GM11168 (cell line): ENCODE measurements around the gene BEX3.
"Not testable (repeated sequence)": the region's sequence is repeated elsewhere in the genome, so short reads cannot be mapped to it uniquely, and the experiment has no call there.

Experiments
- in situ Hi-C: fragments of 300-500 bp; cut with MboI; formaldehyde crosslinking; loops from one replicate; pipeline ENCODE4 v1.12.0; 2022; ENCODE audit warnings: low sequenced_read_pairs; ENCODE audit not compliant: unreplicated experiment

BEX3 gene

GRCh38 chrX:103376118-103376978, at the start of gene BEX3:
Gene BEX3, plus strand, starts transcription at chrX:103376538. Its CDS starts 984 bp downstream, at chrX:103377522.
- in situ Hi-C loops = no loop called here

DNA sequence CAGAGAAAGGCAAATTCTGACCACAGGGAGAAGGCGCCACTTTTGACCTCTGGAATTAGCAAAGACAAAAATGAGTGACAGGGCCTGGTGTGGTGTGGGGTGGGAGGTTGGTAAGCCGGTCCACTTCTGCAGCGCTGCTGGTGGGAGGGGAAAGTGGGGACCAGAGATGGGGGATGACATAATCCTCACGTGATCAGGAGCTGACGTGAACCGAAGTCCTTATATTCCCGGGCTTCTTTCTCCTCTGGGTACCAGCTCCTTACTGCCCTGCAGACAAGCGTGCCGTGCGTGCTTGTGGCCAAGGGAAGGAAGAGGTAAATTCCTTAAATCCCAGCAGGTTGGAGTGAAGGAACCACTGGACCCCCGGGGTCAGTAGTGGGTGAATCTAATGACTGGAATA, 46.3 kb upstream of the BEX3 start, which contains the start of gene TCEAL7:
Gene TCEAL7 (plus strand): TSS at position 249 of the 400 bp plus-strand sequence. CDS start 1,165 bp downstream, outside the sequence.
- in situ Hi-C loops = loop anchor here (25.0 kb wide), 1 partner anchor 132 kb away; no protein-coding TSS in a partner anchor

GRCh38 chrX:103330681-103331288, 45.6 kb upstream of the BEX3 start:
- in situ Hi-C loops = loop anchor here (25.0 kb wide), 1 partner anchor 132 kb away; no protein-coding TSS in a partner anchor

DNA sequence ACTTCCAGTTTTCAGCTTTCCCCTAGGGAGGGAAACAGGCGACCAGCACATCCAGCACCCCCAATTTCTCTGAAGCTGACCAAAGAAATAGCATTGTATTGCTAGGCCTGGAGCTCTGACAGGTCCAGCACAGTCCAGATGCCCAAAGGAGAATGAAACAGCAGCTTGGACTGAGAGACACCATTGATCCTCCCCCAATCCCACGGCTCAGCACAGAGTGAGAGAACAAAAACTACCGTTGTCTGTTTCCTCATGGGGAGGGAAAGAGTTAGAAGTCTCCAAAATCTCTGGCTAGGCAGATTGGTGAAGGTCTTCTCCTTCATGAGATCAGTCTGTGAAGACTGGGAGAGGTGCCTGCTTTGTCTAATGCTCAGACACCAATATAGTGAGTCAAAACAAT, 37.7 kb upstream of the BEX3 start:
- in situ Hi-C loops = loop anchor here (25.0 kb wide), 1 partner anchor 124 kb away; no protein-coding TSS in a partner anchor

DNA sequence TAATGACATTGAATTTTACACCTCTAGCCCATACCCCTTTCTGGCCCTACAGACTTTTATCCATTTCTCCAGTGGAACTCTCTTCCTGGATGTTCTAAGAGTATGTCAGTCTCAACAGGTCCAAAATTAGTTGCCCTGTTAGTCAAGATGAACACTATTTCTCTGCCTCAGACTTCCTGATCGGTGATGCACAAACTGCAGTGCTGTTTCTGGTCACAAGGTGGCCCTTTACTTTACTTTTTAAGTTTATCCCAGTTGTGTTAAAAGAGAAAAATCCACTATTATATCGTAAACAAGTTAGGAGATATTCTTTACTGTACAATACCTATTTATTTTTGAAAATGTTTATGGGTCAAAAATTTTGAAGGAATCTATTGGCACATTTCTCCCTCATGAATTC, 33.2 kb upstream of the BEX3 start:
- in situ Hi-C loops = loop anchor here (25.0 kb wide), 1 partner anchor 119 kb away; no protein-coding TSS in a partner anchor

DNA sequence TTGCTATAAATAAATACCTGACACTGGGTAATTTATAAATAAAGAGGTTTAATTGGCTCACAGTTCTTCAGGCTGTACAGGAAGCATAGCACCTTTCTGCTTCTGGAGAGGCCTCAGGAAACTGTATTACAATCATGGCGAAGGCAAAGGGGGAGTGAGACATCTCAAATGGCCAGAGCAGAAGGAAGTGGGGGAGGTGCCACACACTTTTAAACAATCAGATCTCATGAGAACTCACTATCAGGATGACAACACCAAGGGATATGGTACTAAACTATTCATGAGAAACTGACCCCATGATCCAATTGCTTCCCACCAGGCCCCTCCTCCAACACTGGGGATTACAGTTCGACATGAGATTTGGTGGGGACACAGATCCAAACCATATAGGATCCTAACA, 31.7 kb upstream of the BEX3 start:
- in situ Hi-C loops = loop anchor here (25.0 kb wide), 1 partner anchor 118 kb away; no protein-coding TSS in a partner anchor

DNA sequence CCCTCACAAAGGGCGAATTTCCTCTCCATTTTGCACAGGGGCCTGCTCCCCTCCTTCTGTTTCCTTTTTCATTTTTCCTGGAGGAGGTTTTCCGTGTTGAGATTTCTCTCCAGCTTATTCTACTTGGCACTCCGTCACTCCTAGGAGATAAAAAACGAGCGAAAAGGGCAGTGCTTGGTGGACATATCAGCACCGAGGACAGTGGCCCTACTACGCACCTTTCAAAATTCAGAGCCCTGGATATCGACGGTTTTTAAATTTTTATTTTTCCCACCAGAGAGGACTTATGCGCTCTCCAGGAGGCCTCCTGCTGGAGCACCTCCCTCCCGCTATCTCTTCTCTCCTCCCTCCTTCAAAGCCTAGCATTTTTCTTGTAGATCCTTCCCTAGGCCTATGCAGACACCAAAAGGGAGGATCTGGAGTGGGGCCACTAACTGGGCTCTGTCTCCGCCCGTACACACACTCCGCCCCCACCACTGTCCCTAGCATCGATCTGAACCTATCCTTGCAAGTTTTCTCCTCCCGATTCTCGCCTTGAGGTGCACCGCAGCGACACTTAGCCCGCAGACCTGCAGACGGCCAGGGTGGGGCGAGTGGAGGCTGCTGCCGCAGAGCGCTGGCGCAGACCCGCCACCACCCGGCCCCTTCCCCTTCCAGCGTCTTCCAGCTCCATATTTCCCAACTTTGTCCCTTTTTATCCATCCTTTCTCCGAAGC, 28.5 kb upstream of the BEX3 start:
- in situ Hi-C loops = loop anchor here (25.0 kb wide), 1 partner anchor 114 kb away; no protein-coding TSS in a partner anchor

DNA sequence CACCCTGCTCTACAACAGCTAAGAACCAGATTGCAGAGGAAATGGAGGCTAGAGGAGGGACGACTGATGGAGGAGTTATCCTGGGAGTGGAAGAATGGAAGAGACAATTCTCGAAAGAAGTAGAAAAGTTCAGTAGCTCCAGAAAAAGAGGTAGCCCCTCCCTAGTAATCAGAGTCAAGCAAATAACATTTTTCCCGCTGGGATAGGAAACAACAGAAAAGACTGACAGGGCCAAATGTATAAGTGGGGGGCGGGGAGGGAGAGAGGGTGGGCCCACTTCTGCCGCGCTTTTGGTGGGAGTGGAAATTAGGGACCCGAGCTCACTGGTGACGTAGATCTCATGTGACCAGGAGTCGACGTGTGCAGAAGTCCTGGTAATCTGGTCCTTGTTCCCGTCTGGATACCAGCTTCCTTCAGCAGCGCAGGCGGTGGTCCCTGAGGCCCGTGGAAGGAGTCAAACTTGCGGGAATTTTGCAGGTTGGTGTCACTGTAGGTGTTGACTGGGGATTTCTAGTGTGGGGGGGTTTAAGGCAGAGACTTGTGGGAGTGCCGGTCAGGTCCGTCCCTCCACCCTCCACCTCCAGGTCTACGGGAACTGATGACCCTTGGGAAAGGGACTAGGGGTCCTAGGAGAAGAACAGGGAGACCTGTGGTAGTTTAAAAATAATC, 20.1 kb upstream of the BEX3 start, which contains the start of gene TCEAL9:
Gene TCEAL9 (plus strand): TSS at position 377 of the 669 bp plus-strand sequence. CDS start 1,179 bp downstream, outside the sequence.
- in situ Hi-C loops = no loop called here

DNA sequence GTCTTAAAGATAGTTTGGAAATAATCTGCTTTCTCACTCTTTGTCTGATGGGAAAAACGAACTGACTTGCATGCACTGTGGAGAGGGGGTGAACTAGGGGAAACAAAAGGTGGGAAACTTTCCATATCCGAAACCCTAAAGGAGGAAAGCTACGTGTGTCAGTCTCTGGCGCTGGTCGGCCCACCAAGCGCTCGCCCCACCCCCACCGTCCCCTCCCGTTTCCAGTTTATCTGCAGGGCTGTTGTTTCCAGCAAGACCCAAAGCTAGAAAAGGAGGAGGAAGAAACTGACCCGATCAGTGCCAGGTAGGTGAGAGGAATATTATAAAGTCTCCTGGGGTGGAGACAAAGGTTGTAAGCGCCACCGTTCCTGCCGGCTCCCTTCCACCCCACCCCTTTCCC, 19.5 kb upstream of the BEX3 start:
- in situ Hi-C loops = no loop called here

DNA sequence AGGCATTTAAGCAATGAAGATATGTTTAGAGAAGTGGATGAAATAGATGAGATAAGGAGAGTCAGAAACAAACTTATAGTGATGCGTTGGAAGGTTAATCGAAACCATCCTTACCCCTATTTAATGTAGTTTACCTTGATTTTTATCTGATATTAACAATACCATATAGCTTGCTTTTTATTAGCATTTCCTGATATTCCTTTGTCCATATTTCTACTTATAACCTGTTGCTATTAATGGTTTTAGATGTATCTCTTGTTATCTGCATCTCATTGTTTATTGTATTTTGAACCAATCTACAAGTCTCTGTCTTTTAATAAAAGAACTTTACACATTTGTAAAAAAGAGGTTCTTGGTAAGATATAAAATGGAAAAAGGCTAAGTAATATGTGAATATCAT, 18.5 kb upstream of the BEX3 start:
- in situ Hi-C loops = no loop called here

GRCh38 chrX:103359605-103360004, 16.7 kb upstream of the BEX3 start:
- in situ Hi-C loops = not testable (repeated sequence)

DNA sequence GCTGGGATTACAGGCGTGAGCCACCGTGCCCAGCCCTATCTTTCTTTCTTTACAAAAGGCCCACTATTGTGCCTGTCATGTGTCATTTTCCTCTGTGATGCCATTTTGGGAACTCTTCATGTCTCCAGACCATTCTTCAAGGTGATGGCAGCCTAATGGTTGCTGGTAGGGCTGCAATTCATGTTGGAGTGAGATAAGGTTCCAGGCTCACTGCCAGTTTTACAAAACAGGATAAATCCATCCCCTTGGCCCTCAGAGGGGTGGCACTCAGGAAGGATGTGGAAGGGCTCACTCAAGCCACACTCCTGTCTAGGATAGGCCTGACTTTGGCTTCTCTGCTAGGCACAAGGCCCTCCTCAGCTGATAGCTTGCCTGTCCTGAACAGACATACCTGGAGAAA, 16.2 kb upstream of the BEX3 start:
- in situ Hi-C loops = no loop called here

GRCh38 chrX:103360916-103361315, 15.4 kb upstream of the BEX3 start:
- in situ Hi-C loops = no loop called here

- in situ Hi-C loops = no loop called here
Measured at GRCh38 chrX:103361798-103362197, 14.5 kb upstream of the BEX3 start.

GRCh38 chrX:103362474-103362873, 13.9 kb upstream of the BEX3 start:
- in situ Hi-C loops = no loop called here

DNA sequence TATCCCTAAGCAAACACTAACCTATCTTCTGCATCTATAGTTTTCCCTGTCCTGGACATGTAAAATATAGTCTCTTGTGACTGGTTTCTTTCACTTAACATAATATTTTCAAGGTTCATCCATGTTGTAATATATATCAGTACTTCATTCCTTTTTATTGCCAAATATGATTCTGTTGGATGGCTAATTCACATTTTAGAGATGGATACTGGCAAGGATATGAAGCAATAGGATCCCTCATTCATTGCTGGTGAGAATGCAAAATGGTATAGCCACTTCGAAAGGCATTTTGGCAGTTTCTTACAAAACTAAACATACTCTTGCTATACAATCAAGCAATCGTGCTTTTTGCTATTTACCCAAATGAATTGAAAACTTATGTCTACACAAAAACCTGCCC, 13.3 kb upstream of the BEX3 start:
- in situ Hi-C loops = no loop called here

DNA sequence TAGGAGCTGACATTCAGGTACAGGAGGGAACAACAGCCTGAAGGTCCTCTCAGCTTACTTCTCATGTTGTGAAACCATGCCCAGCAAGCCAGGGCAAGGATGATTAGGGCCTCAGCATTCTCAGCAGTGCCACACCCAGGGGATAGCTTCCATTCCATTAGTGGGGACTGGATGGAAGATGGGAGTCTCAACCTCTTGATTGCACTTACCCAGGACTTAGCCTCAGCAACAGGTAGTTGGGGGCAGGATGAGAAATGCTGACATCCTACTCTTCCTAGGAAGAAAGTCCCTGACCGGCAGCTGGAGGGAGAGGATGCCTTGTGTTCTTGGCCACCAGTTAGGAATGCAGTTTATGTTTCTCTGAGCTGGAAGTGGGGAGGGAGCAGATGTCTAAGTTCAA, 8.8 kb upstream of the BEX3 start:
- in situ Hi-C loops = no loop called here

- in situ Hi-C loops = no loop called here
Measured at GRCh38 chrX:103369479-103369878, 6.9 kb upstream of the BEX3 start.

DNA sequence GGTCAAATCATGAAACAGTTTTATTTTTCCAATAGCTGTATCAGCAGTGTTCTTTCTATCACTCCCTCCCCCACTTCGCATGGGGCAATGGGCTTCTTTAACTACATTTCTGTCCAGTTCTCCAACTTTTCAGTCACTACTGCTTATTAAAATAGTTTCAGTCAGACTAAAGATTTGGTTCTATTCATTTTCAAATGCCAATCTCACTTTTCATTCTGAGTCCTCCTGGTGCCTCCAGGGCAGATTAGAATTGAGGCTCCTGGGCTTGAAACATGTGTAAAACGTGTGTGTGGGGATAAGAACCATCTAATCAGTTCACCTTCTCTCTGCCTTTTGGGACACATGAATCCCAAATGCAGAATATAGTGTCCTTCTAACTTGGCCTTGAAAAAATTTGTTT, 3.5 kb upstream of the BEX3 start:
- in situ Hi-C loops = no loop called here

GRCh38 chrX:103373581-103373980, 2.8 kb upstream of the BEX3 start:
- in situ Hi-C loops = no loop called here
